Vagina (tissue), 2 donors: ENCODE data around the gene CYSRT1.

Source experiments
- CTCF ChIP-seq, 3 experiments: fragments of 450-650 bp in 2 of 3; fragments of 200-600 bp in 1 of 3; sonication (generic) in 1 of 3; IDR thresholded peaks; one replicate each; pipeline ENCODE4 v1.5.1; 2017 to 2019; ENCODE audit warnings: antibody characterized with exemption in 3 of 3, mild to moderate bottlenecking in 2 of 3, moderate library complexity in 2 of 3
- POLR2A ChIP-seq, 2 donors: fragments of 450-650 bp; IDR thresholded peaks; one replicate each; pipeline ENCODE4 v1.6.1; 2017; ENCODE audit warnings: antibody characterized with exemption in 2 of 2, mild to moderate bottlenecking in 2 of 2, moderate library complexity in 2 of 2

GRCh38 chr9:137192448-137192780 is 32.6 kb upstream of the CYSRT1 start:
- TF ChIP-seq POLR2A (IDR thresholded peaks at IDR 0.05) (no peak), CTCF (IDR thresholded peaks at IDR 0.05) (no peak)
